NCI-H2196 treated with DMSO at 0.1 percent for 48 hours (cell line): ENCODE measurements around the gene PKHD1.

Experiments used
- DNase-seq: peaks from one replicate; lab custom pipeline; 2025; ENCODE audit not compliant: unreplicated experiment; lab: John Stamatoyannopoulos, UW

The PKHD1 gene

DNA sequence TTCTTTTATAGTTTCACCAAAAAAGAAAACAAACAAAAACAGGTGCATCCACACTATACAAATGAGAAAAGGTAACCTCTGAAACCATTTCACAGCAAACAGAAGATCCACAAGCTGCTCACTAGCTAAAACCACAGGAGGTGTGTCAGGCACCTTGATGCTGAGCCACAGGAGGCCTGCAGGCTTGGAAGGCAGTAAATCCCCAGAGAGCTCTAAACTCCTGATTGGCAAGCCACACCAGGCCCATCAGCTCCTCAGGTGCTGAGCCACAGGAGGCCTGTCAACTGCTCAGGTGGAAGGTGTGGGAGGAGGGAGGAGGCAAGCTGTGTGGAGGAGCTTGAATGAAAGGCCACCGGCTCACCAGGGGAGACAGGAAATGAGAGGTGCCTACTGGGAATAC lies 273.0 kb downstream of the PKHD1 start:
- no peak for DNase-seq

DNA sequence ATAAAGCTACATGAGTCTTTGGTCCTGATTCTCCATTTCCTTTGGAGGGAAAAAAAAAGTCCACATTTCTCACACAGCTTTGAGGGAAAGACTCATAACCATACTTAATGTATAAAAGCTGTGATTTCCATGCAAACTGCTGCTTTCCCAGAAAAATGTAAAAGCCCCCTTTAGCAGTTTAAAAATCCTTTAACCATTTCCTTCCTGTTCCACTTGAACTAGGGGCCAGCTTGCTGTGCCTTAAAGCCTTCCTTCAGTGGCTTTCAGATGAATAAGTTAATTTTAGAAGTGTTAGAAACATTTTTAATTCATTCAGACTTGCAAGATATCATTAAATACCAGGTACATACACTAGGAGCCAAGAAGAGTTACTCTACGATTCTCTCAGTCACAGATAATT lies 273.5 kb downstream of the PKHD1 start:
- DNase-seq = no peak

GRCh38 chr6:51812231-51812630 lies 275.2 kb downstream of the PKHD1 start:
- no peak for DNase-seq

DNA sequence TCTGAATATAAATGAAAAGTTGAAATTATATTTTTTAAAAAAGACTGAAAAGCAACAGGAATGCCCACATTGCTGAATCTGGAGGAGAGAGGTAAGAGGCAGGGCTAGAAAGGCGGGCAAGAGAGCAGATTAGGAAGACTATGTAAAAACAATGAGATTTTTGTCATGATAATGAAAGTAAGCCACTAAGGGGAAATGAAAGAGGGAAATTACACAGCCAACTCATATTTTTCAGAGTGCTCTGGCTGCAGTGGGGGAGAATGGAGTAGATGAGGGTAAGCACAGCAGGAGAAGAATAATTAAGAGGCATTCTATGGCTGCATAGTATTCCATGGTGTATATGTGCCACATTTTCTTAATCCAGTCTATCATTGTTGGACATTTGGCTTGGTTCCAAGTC lies 281.9 kb downstream of the PKHD1 start:
- DNase-seq = no peak

GRCh38 chr6:51800603-51801002 lies 286.8 kb downstream of the PKHD1 start:
- no peak for DNase-seq

DNA sequence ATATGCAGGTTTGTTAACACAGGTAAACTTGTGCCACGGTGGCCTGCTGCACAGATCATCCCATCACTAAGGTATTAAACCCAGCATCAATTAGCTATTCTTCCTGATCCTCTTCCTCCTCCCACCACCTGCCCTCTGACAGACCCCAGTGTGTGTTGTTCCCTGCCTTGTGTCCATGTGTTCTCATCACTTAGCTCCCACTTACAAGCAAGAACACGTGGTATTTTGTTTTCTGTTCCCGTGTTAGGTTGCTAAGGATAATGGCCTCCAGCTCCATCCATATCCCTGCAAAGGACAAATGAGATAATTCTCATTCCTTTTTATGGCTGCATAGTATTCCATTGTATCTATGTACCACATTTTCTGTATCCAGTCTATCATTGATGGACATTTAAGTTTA lies 294.0 kb downstream of the PKHD1 start:
- DNase-seq = no peak

DNA sequence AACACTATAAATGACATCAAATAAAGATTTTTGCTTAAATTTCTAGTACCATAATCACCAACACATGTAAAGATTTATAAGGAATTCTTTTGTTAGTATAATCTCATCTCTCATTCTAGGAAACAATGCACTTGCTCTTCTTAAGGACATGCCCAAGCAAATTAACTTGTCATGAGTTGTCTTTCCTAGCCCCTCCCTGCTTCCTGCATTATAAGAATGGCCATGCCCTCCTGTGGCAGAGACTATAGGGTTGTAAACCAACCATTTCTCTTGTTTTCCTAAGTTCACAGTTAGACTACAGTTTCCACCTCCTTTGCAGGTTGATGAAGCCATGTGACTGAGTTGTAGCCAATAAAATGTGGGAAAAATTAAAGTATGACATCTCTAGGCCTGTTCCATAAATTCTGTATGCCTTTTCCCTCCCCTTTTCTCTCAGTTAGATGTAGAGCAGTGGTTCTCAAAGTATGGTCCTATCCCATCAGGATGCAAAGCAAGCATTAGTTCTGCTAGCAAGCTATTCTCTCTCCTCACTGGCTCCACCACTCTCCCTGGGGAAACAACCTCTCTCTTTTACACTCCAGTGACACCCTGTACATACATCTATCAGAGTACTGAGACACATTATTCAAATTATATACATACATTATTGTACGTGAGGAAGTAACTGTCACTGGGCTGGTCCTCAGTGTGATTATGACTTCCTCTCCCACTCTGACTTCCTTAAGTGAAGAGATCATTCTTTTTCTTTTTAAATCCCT lies 295.0 kb downstream of the PKHD1 start:
- DNase-seq = no peak

DNA sequence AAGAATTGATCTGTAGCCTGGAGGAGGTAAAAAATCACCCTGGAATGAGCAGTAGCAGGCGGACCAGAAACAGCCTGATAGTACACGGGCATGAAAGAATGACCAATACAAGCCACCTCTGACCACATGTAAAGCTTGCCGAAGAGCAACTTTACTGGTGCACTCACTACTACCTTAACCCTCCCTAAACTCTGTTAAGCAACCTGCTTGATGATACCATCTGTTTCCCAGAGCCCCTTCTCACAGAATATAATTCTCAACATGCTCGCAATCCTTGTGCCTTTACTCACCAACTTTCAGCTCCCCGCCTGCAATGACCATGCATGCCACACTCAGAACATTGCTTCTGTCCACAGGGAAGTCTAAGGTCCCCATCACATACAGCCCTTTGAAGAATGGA lies 296.5 kb downstream of the PKHD1 start:
- no peak for DNase-seq

DNA sequence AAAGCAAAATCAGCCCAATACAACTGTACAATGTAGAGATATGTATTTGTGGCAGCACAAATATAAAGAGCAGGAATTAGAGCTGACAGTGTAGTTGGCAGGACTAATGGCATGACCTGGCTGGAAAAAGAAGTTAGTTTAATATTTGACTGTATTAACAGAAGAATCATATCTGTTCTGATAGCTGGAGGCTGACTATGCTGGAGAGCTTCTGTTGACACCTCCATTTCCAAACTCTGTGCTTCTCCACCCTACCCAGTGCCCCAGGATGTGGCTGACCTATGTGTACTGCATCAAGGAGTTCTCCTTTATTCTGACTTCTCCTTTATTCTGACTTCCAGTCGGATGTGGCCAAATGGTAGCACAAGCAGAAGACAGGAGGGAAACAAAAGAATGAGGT lies 299.3 kb downstream of the PKHD1 start:
- no peak for DNase-seq

GRCh38 chr6:51778666-51779065 lies 308.7 kb downstream of the PKHD1 start:
- no peak for DNase-seq

DNA sequence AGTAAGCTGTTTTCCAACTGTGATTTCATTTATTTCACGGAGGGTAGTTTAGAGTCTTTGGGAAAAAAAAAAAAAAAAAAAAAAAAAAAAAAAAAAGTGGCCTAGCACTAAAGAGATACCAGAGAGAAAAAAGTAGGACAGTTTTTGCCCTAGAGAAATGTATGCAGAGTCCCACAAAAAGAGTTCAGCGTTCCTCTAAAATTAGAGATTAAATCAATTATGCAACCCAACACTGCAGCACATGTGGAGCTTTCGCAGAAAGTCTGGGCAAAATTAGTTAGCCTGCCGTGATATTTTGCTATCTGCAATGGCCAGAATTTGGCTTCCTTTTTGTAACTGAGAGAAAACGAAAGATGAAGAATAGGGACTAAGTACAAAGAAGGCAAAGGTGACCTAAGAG lies 309.8 kb downstream of the PKHD1 start:
- DNase-seq = no peak

DNA sequence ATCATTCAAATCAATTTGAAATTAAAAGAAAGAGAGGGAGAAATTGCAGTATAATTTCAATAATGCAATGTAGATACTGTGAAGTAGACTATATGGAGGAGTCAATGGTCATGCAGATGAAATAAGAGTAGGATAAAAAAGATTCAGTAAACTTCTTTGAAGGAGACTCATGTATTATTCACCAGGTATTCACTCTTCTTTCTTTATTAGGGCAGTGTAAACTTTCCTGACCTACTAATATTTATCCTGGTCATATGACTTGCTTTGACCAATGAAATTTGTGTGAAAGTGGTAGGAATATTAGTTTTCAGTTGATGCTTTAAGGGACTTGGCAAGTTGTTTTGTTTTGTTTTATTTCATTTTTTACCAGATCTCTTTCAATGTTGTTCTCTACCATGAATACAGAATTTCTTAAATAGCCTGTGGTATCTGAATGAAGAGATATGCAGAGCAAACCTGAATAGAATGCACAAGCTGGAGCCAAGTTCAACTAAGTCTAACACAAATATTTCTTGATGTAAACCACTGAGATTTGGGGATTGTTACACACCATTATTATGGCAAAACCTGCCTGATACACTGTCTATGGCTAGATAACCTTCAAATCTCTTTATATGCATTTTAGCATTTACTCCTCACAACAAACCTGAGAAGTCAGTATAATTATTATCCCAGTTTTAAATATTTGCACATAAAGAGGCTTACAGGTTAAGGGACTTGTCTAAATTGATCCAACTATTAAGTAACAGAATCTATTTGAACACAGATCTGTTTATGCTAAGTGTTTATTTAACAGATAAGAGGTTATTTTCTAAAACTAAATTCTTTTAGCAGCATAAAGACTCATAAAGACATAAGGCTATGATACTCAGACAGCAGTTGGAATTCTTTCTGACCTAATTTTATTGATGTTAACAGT lies 311.2 kb downstream of the PKHD1 start:
- no peak for DNase-seq

DNA sequence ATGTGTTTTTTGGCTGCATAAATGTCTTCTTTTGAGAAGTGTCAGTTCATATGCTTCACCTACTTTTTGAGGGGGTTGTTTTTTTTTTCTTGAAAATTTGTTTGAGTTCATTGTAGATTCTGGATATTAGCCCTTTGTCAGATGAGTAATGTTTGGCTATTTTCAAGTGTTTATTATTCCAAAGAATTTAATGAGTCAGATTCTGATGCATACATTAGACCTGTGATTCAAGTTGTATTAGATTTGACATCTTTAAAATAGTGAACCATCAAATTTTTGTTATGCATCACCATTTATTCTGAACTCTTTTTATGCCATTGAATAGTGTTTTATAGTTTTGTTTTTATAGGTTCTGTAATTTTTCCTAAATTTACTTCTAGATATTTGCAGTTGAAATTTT lies 319.3 kb downstream of the PKHD1 start:
- DNase-seq = no peak

DNA sequence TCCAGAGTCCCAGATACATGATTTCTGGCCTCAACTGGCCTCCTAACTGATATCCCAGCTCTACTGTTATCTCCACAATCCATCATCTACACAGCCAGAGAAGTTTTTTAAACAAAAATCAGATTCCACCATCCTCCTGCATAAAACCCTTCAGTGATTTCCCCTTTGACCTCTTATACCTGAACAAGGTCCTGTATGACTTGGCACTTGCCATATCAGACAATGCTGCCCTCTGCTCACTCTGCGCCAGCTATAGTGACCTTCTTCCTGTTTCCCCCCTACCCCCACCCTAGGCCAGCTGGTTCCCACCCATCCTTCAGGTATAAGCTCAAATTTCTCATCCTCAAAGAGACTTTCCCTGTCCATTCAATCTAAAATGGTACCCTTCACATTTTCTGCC lies 322.2 kb downstream of the PKHD1 start:
- no peak for DNase-seq

GRCh38 chr6:51753635-51754034 lies 333.8 kb downstream of the PKHD1 start:
- DNase-seq = no peak

DNA sequence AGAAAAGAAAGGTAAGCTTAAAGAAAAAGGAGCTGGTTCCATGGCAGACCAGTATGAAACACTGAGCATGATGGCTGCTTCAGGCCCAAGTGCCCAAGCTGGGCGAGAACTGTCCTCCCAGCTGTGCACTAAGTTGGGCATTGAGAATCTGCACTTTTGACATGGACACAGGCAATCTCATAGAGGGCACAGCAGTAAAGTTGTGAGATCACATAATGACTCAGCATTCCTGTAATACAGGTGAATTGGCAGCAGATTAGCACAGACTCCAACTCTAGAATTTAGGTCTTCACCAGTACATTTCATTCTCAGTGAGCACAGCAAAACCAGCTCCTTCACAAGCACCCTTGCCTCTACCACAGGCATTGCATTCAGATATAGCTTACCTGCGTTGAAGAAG lies 343.4 kb downstream of the PKHD1 start:
- DNase-seq = no peak

GRCh38 chr6:51740658-51741057 lies 346.8 kb downstream of the PKHD1 start:
- no peak for DNase-seq

DNA sequence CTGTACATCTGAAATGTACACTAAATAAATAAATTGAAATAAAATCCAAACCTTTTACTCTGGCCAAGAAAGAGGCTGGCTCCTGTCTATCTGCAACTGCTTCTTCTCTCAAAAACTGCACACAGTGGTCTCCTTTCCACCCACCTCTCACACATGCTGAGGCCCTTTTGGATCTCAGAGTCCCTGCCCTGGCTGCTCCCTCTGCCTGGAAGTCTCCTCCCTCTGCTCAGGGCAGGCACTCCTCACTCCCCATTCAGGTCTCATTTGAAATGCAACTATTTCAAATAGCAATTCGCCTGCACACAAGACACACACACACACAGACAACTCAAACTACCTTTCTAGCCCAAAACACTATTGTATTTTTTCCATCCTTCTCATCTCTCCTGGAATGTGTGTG lies 348.8 kb downstream of the PKHD1 start:
- DNase-seq = no peak

DNA sequence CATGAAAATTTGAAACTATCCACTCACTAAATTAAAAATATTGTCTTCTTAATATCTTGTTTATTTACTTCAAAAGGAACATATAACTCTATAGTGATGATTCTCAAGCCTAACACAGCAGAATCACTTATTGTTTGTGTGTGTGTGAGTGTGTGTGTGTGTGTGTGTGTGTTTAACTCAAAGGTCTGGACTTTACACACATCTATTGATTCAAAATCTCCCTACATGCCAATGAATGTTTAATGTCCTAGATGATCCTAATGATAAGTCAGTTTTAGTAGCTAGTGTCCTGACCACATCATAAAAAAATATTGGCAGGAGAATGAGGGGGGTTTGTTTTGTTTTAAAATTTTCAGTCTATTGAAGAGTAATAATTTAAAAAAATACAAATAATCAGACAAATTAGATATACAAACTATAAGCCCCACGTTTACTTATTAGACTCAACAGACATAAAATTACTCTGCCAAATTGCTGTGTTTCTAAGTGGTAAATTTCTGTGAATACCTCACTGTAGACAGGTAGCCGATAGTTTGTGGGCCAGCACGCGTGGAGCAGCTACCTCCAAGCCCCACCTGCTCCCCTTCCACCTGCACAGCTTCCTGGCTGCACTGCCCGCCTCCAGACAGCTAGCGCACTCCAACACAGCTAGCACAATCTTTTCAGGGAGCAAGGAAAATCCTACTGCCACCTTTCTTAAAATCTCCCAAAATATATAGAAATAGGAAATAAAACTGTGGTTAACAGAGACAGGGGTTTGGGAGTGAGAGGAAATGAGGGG lies 349.6 kb downstream of the PKHD1 start:
- no peak for DNase-seq

GRCh38 chr6:51725155-51725554 lies 362.3 kb downstream of the PKHD1 start:
- no peak for DNase-seq

DNA sequence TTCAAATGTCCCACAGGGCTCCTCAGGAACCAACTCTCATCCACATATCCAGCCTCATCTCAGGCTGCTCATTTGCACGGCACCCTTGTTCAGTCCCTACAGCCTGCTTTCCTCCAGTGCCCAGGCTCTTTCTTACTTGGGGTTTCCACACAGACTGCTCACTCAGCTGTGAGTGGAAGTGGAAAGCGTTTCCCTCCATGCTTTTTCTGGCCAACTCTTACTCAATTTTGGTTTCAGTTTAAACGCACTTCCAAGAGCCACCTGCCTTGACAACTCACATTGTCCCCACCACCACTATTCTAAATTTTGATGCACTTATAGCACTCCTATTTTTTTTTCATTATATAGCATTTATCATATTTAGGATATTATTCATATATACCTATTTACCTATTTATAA lies 367.1 kb downstream of the PKHD1 start:
- DNase-seq = no peak

DNA sequence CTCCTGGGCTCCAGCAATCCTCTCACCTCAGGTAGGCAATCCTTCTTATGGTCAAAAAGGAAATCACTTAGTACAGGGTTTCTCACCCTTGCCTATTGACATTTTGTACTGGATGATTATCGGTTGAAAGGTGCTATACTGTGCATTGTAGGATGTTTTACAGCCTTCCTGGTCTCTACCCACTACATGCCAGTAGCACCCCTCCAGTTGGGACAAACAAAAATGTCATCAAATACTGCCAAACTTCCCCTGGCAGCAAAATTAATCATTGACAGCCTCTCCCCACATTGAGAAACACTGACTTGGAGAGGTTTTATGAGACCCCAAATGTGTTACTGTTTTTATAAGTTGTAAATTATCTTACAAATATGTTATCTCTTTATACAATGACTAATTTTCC lies 368.1 kb downstream of the PKHD1 start:
- DNase-seq = no peak
